Panc1 (cell line): ENCODE data around the gene MCF2L2. TPM values are rescaled to one million over a fixed set of nuclear protein-coding genes. Genes with fewer than 3 reads are reported as not detected.
A peak's percentile ranks its signal among the peaks of the same experiment; 100 is the strongest.

Source experiments
- ATAC-seq: fragments of 200-7000 bp; cut with Tn5 transposase; 2 replicates; pipeline ENCODE4 v1.9.1; 2020; ENCODE audit warnings: mild to moderate bottlenecking, moderate library complexity
- BruUV-seq: library from RNA; stranded (reverse); fragments of 400-500 nt; replicated peaks from 2 replicates; lab custom pipeline; 2021; lab: Mats Ljungman, UMichigan
- CTCF ChIA-PET: fragments of 300-600 bp; sonication (Branson Sonifier 250); formaldehyde crosslinking; loops from one replicate; lab custom pipeline; 2022; ENCODE audit warnings: antibody characterized with exemption; lab: Charles Lee
- POLR2A ChIA-PET: fragments of 300-600 bp; sonication (Branson Sonifier 250); formaldehyde crosslinking; loops from one replicate; lab custom pipeline; 2022; ENCODE audit warnings: antibody characterized with exemption; lab: Charles Lee
- DNase-seq: peaks from one replicate; pipeline ENCODE4 v3.0.0-alpha.2; 2010; ENCODE audit warnings: low read depth, low spot score
- H3K27ac ChIP-seq: 2 replicates; pipeline ENCODE4 v1.5.1; 2011; ENCODE audit warnings: mild to moderate bottlenecking, low read length, inconsistent platforms
- H3K27me3 ChIP-seq: fragments of 200-500 bp; sonication (Bioruptor generic); 2 replicates; pipeline ENCODE4 v1.6.0; 2014; ENCODE audit warnings: low read length, inconsistent platforms; ENCODE audit not compliant: control insufficient read depth, insufficient read depth
- H3K36me3 ChIP-seq: fragments of 200-500 bp; sonication (Bioruptor generic); 2 replicates; pipeline ENCODE4 v1.5.1; 2014; ENCODE audit warnings: inconsistent platforms, mild to moderate bottlenecking, low read length, moderate library complexity; ENCODE audit not compliant: control insufficient read depth, insufficient read depth
- H3K4me1 ChIP-seq: 2 replicates; pipeline ENCODE4 v1.5.1; 2011; ENCODE audit warnings: inconsistent platforms, mild to moderate bottlenecking, low read length, moderate library complexity; ENCODE audit not compliant: control insufficient read depth, insufficient read depth
- H3K4me3 ChIP-seq, 2 experiments: 2 replicates each; pipeline ENCODE4 v1.5.1; 2011 to 2012; ENCODE audit warnings: low read depth in 2 of 2, low read length in 2 of 2, mild to moderate bottlenecking in 2 of 2, inconsistent platforms in 1 of 2, moderate library complexity in 1 of 2
- H3K9me3 ChIP-seq: fragments of 200-500 bp; sonication (Bioruptor generic); 2 replicates; pipeline ENCODE4 v1.5.1; 2014; ENCODE audit warnings: low read depth, mild to moderate bottlenecking, inconsistent platforms, low read length, moderate library complexity; ENCODE audit not compliant: control insufficient read depth, insufficient read depth
- CTCF ChIP-seq: fragments of 450-650 bp; IDR thresholded peaks from 2 replicates; pipeline ENCODE4 v1.5.1; 2017; ENCODE audit warnings: mild to moderate bottlenecking
- POLR2AphosphoS5 ChIP-seq: IDR thresholded peaks from 2 replicates; pipeline ENCODE4 v1.6.1; 2012; ENCODE audit warnings: mild to moderate bottlenecking, low read depth, low read length, moderate library complexity
- REST ChIP-seq, 2 experiments: IDR thresholded peaks; 2 replicates each; pipeline ENCODE4 v1.6.1; 2011 to 2012; ENCODE audit warnings: low read depth in 2 of 2, control low read depth in 1 of 2, low read length in 1 of 2, mild to moderate bottlenecking in 1 of 2, moderate library complexity in 1 of 2; ENCODE audit not compliant: insufficient read depth in 1 of 2
- SIN3A ChIP-seq: IDR thresholded peaks from 2 replicates; pipeline ENCODE4 v1.6.1; 2012; ENCODE audit warnings: low read depth, mild to moderate bottlenecking, low read length, moderate library complexity, borderline replicate concordance; ENCODE audit not compliant: insufficient read depth
- TCF7L2 ChIP-seq: IDR thresholded peaks from 2 replicates; pipeline ENCODE4 v1.6.1; 2011; ENCODE audit warnings: mild to moderate bottlenecking, low read depth, low read length, inconsistent platforms
- in situ Hi-C: cut with HindIII; loops from 2 replicates; pipeline ENCODE4 v1.10.0; 2016; ENCODE audit warnings: low sequenced_read_pairs, low pct_unique_long_range_greater_than_20kb
- intact Hi-C: fragments of 100-400 bp; cut with micrococcal nuclease; formaldehyde crosslinking; loops from one replicate; pipeline ENCODE4 v1.10.0; 2022; ENCODE audit not compliant: unreplicated experiment
- total RNA-seq: library from RNA; stranded (reverse); gene quantifications from one replicate; pipeline ENCODE4 v1.2.1, GENCODE V29; 2021; ENCODE audit not compliant: unreplicated experiment

Gene MCF2L2
- total RNA-seq, 1 experiment from 2014 or later, result 1.0 TPM

- ChIA-PET POLR2A (no interaction called here), CTCF (no interaction called here)
- no peak for ATAC-seq
- Histone ChIP-seq H3K36me3 (no peaks in the 10 kb centered on the region), H3K4me1 (peaks cover 6% of the 10 kb centered on the region), H3K9me3 (no peaks in the 10 kb centered on the region), H3K27ac (no peak overlapping the region), H3K27me3 (no peaks in the 10 kb centered on the region), H3K4me3 (no peak overlapping the region)
- in situ Hi-C loops, result no loop called here
- TF ChIP-seq SIN3A, result no peak
- no peak for TF ChIP-seq CTCF
- no peak for TF ChIP-seq TCF7L2
- intact Hi-C loops, result no loop called here
- no TSS peak for BruUV-seq
- DNase-seq, result no peak
These were observed 149.0 kb downstream of the MCF2L2 start for GRCh38 chr3:183279371-183279770.

GRCh38 chr3:183278479-183279088, 149.8 kb downstream of the MCF2L2 start:
- ATAC-seq, result peak; percentile 52; the same call in 1 of the 2 replicates
- H3K36me3 ChIP-seq, result no peaks in the 10 kb centered on the region
- no TSS peak for BruUV-seq
- TF ChIP-seq SIN3A (no peak), REST (IDR thresholded peaks at IDR 0.05; ENCODE audit: insufficient read depth in 1 of 2, low read depth in 2 of 2, low read length in 1 of 2) (no peak), TCF7L2 (no peak), CTCF (no peak), POLR2AphosphoS5 (no peak)
- H3K9me3 ChIP-seq, result no peaks in the 10 kb centered on the region
- H3K27me3 ChIP-seq, result no peaks in the 10 kb centered on the region
- in situ Hi-C loops, result no loop called here
- peaks cover 9% of the 10 kb centered on the region for H3K4me1 ChIP-seq
- no peak overlapping the region for H3K27ac ChIP-seq
- no peak for DNase-seq
- H3K4me3 ChIP-seq, result no peak overlapping the region
- intact Hi-C loops, result no loop called here
- CTCF ChIA-PET, result no interaction called here
- POLR2A ChIA-PET, result no interaction called here
